GM23338 (cell line): ENCODE results near the gene ADAMTS14.

Experiments used
- CREB1 ChIP-seq: fragments of 250-450 bp; sonication (Bioruptor Pico); IDR thresholded peaks from 2 replicates; pipeline ENCODE4 v1.5.0; 2020; ENCODE audit warnings: low read depth, mild to moderate bottlenecking, moderate library complexity
- EZH2 ChIP-seq: fragments of 200-600 bp; sonication (generic); IDR thresholded peaks from one replicate; pipeline ENCODE4 v1.8.0; 2017; ENCODE audit warnings: antibody characterized with exemption, mild to moderate bottlenecking, low read depth; ENCODE audit not compliant: unreplicated experiment
- EZH2phosphoT487 ChIP-seq: fragments of 200-600 bp; sonication (generic); IDR thresholded peaks from one replicate; pipeline ENCODE4 v1.8.1; 2018; ENCODE audit warnings: antibody characterized with exemption; ENCODE audit not compliant: unreplicated experiment
- JUNB ChIP-seq: IDR thresholded peaks from one replicate; pipeline ENCODE4 v1.6.1; 2016; ENCODE audit warnings: antibody characterized with exemption; ENCODE audit not compliant: unreplicated experiment
- NANOG ChIP-seq: IDR thresholded peaks from 2 replicates; pipeline ENCODE4 v1.6.1; 2016; ENCODE audit warnings: antibody characterized with exemption, borderline replicate concordance
- POLR2AphosphoS5 ChIP-seq: IDR thresholded peaks from 2 replicates; pipeline ENCODE4 v1.6.1; 2016; ENCODE audit warnings: antibody characterized with exemption, low read depth
- STAT1 ChIP-seq: IDR thresholded peaks from one replicate; pipeline ENCODE4 v1.6.1; 2016; ENCODE audit warnings: antibody characterized with exemption; ENCODE audit not compliant: unreplicated experiment
- ZNF114 ChIP-seq: fragments of 250-450 bp; sonication (Bioruptor Pico); IDR thresholded peaks from 2 replicates; pipeline ENCODE4 v1.5.0; 2020; ENCODE audit warnings: mild to moderate bottlenecking, moderate library complexity
- ZNF331 ChIP-seq: fragments of 250-450 bp; sonication (Bioruptor Pico); IDR thresholded peaks from 2 replicates; pipeline ENCODE4 v1.5.0; 2020; ENCODE audit warnings: low read depth, mild to moderate bottlenecking, moderate library complexity
- TF ChIP-seq, protein P1 (sequence below), 2 experiments: fragments of 200-600 bp in 1 of 2; sonication (generic) in 1 of 2; conservative IDR thresholded peaks; 2 replicates each; pipeline versions ENCODE4 v1.5.1 to v1.6.1; 2016 to 2017; ENCODE audit warnings: antibody characterized with exemption in 2 of 2, low read depth in 2 of 2, mild to moderate bottlenecking in 2 of 2, moderate library complexity in 1 of 2
- TF ChIP-seq, protein P2 (sequence below): IDR thresholded peaks from one replicate; pipeline ENCODE4 v1.6.1; 2018; ENCODE audit warnings: antibody characterized with exemption; ENCODE audit not compliant: unreplicated experiment
- TF ChIP-seq, protein P3 (sequence below): IDR thresholded peaks from 2 replicates; pipeline ENCODE4 v1.6.1; 2016; ENCODE audit warnings: antibody characterized with exemption

DNA sequence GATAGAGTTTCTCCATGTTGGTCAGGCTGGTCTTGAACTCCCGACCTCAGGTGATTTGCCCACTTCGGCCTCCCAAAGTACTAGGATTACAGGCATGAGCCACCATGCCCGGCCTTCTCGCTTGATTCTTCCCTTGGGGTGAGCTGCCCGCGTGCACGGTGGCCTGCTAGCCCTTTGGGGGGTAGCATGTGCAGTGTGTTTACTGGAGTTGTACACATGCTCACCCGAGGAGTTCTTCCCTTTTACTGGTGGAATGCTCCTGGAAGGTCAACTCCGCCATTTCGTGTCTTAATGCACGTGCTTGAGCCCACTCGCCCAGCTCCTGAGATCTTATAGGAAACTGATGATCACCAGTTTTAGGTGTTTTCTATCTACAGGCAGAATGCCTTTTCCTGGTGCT, 17.0 kb upstream of the ADAMTS14 start:
- TF ChIP-seq, protein P1, sequence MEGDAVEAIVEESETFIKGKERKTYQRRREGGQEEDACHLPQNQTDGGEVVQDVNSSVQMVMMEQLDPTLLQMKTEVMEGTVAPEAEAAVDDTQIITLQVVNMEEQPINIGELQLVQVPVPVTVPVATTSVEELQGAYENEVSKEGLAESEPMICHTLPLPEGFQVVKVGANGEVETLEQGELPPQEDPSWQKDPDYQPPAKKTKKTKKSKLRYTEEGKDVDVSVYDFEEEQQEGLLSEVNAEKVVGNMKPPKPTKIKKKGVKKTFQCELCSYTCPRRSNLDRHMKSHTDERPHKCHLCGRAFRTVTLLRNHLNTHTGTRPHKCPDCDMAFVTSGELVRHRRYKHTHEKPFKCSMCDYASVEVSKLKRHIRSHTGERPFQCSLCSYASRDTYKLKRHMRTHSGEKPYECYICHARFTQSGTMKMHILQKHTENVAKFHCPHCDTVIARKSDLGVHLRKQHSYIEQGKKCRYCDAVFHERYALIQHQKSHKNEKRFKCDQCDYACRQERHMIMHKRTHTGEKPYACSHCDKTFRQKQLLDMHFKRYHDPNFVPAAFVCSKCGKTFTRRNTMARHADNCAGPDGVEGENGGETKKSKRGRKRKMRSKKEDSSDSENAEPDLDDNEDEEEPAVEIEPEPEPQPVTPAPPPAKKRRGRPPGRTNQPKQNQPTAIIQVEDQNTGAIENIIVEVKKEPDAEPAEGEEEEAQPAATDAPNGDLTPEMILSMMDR (conservative IDR thresholded peaks at IDR 0.05; ENCODE audit: low read depth in 2 of 2) = no peak
- no peak for TF ChIP-seq POLR2AphosphoS5
- no peak for TF ChIP-seq EZH2phosphoT487
- no peak for TF ChIP-seq NANOG
- TF ChIP-seq EZH2 = no peak
- TF ChIP-seq, protein P2, sequence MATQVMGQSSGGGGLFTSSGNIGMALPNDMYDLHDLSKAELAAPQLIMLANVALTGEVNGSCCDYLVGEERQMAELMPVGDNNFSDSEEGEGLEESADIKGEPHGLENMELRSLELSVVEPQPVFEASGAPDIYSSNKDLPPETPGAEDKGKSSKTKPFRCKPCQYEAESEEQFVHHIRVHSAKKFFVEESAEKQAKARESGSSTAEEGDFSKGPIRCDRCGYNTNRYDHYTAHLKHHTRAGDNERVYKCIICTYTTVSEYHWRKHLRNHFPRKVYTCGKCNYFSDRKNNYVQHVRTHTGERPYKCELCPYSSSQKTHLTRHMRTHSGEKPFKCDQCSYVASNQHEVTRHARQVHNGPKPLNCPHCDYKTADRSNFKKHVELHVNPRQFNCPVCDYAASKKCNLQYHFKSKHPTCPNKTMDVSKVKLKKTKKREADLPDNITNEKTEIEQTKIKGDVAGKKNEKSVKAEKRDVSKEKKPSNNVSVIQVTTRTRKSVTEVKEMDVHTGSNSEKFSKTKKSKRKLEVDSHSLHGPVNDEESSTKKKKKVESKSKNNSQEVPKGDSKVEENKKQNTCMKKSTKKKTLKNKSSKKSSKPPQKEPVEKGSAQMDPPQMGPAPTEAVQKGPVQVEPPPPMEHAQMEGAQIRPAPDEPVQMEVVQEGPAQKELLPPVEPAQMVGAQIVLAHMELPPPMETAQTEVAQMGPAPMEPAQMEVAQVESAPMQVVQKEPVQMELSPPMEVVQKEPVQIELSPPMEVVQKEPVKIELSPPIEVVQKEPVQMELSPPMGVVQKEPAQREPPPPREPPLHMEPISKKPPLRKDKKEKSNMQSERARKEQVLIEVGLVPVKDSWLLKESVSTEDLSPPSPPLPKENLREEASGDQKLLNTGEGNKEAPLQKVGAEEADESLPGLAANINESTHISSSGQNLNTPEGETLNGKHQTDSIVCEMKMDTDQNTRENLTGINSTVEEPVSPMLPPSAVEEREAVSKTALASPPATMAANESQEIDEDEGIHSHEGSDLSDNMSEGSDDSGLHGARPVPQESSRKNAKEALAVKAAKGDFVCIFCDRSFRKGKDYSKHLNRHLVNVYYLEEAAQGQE = no peak
- no peak for TF ChIP-seq ZNF114 (CRISPR knock-in tag)
- no peak for TF ChIP-seq STAT1
- TF ChIP-seq CREB1 (CRISPR knock-in tag) = no peak
- no peak for TF ChIP-seq JUNB
- TF ChIP-seq, protein P3, sequence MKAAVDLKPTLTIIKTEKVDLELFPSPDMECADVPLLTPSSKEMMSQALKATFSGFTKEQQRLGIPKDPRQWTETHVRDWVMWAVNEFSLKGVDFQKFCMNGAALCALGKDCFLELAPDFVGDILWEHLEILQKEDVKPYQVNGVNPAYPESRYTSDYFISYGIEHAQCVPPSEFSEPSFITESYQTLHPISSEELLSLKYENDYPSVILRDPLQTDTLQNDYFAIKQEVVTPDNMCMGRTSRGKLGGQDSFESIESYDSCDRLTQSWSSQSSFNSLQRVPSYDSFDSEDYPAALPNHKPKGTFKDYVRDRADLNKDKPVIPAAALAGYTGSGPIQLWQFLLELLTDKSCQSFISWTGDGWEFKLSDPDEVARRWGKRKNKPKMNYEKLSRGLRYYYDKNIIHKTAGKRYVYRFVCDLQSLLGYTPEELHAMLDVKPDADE = no peak
- TF ChIP-seq ZNF331 (CRISPR knock-in tag) = no peak
